Motor neuron (in vitro differentiated cells): ENCODE results near the gene ZWILCH. TPM values are rescaled to one million over a fixed set of nuclear protein-coding genes. Genes with fewer than 3 reads are reported as not detected.

Source experiments
- ATAC-seq, 8 experiments: fragments of 200-7000 bp; cut with Tn5 transposase; replicated peaks in 6 of 8; 2 replicates each; pipeline ENCODE4 v1.8.0; 2021; ENCODE audit warnings: mild to moderate bottlenecking in 8 of 8, moderate library complexity in 8 of 8
- H3K27ac ChIP-seq, 2 donors: fragments of 250-450 bp; sonication (Bioruptor Pico); 2 replicates each; pipeline ENCODE4 v1.9.0; 2021; ENCODE audit warnings: antibody characterized with exemption in 2 of 2, mild to moderate bottlenecking in 2 of 2, moderate library complexity in 1 of 2
- H3K4me1 ChIP-seq, 2 donors: fragments of 250-450 bp; sonication (Bioruptor Pico); replicated peaks in 1 of 2; 2 replicates each; pipeline ENCODE4 v1.6.1; 2021; ENCODE audit warnings: antibody characterized with exemption in 2 of 2, mild to moderate bottlenecking in 2 of 2, moderate library complexity in 1 of 2
- H3K4me3 ChIP-seq, 5 donors: fragments of 250-450 bp; sonication (Bioruptor Pico); 2 replicates each; pipeline ENCODE4 v1.9.0; 2021; ENCODE audit warnings: antibody characterized with exemption in 5 of 5, mild to moderate bottlenecking in 5 of 5, moderate library complexity in 4 of 5
- WGBS, 10 experiments: fragments of 450-650 bp; shearing (Covaris generic); methylation state at CpG; one replicate each; pipeline ENCODE4 v1.0.0; 2022; 5-methylcytosine and 5-hydroxymethylcytosine counted together
- in situ Hi-C, 9 experiments: fragments of 400-800 bp; cut with MboI; loops; one replicate each; pipeline ENCODE4 v1.15.0; 2021; ENCODE audit warnings: low sequenced_read_pairs in 9 of 9, low pct_unique_long_range_greater_than_20kb in 2 of 9; ENCODE audit not compliant: unreplicated experiment in 9 of 9
- total RNA-seq, 8 experiments: library from RNA; unstranded; fragments of 300-600 nt; gene quantifications; 2 replicates each; pipeline versions ENCODE4 v1.2.3 to v1.2.4, GENCODE V29; 2022

The ZWILCH gene
- total RNA-seq, 8 experiments from 2014 or later: 9.0 to 24.5 (median 18.1) TPM

GRCh38 chr15:66474963-66475362 is 30.2 kb upstream of the ZWILCH start:
- H3K27ac ChIP-seq: no peak overlapping the region
- H3K4me1 ChIP-seq: peaks cover 5 to 10% of the 10 kb centered on the region in 2 donors
- WGBS, 10 experiments: 77 to 100% (median 88%) methylated on average over 1 to 3 of the region's 3 CpGs; no CpG with 5 or more reads in 3 of the 10 experiments
- ATAC-seq: no peak
- H3K4me3 ChIP-seq: no peak overlapping the region
- in situ Hi-C loops: loop anchor here in 1 of 9 experiments (25.0 kb wide), 1 partner anchor 88 kb away; the partner anchor contains the start of gene MAP2K1

GRCh38 chr15:66476535-66476934 is 28.6 kb upstream of the ZWILCH start:
- ATAC-seq: no peak
- peaks cover 5 to 10% of the 10 kb centered on the region in 2 donors for H3K4me1 ChIP-seq
- in situ Hi-C loops: loop anchor here in 1 of 9 experiments (25.0 kb wide), 1 partner anchor 89 kb away; the partner anchor contains the start of gene MAP2K1
- no peak overlapping the region for H3K27ac ChIP-seq
- 20 to 100% (median 90%) methylated on average over 1 to 2 of the region's 4 CpGs; no CpG with 5 or more reads in 5 of the 10 experiments for WGBS, 10 experiments
- no peak overlapping the region for H3K4me3 ChIP-seq

DNA sequence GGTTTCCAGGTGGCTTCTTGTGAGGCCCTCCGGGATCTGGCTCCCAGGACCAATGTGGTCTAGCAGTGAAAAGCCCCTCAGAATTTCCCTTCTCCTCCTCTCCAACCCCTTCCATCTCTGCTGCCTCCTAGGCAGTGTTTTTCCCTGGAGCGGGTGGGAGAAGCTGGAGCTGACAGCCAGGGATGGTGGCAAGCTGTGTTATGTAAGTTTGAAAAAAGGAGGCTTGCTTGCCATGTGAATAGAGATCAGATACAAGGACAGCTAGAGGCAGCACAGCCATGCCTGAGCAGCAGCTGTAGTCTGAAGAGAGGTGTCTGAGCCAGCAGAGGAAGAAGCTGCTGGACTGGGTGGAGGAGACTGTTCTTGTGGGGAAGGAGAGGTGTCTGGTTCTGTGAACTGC is 28.1 kb upstream of the ZWILCH start:
- no peak for ATAC-seq
- 60 to 100% (median 100%) methylated on average over 1 to 2 of the region's 2 CpGs; no CpG with 5 or more reads in 7 of the 10 experiments for WGBS, 10 experiments
- in situ Hi-C loops: loop anchor here in 1 of 9 experiments (25.0 kb wide), 1 partner anchor 90 kb away; the partner anchor contains the start of gene MAP2K1
- H3K27ac ChIP-seq: no peak overlapping the region
- no peak overlapping the region for H3K4me3 ChIP-seq
- peaks cover 5 to 10% of the 10 kb centered on the region in 2 donors for H3K4me1 ChIP-seq

GRCh38 chr15:66480267-66480666 is 24.9 kb upstream of the ZWILCH start:
- Histone ChIP-seq H3K4me1 (no peaks in the 10 kb centered on the region), H3K4me3 (no peak overlapping the region), H3K27ac (no peak overlapping the region)
- no peak for ATAC-seq
- 80 to 100% (median 95%) methylated on average over 2 to 6 of the region's 6 CpGs; no CpG with 5 or more reads in 1 of the 10 experiments for WGBS, 10 experiments
- in situ Hi-C loops: loop anchor here in 1 of 9 experiments (25.0 kb wide), 1 partner anchor 93 kb away; the partner anchor contains the start of gene MAP2K1

DNA sequence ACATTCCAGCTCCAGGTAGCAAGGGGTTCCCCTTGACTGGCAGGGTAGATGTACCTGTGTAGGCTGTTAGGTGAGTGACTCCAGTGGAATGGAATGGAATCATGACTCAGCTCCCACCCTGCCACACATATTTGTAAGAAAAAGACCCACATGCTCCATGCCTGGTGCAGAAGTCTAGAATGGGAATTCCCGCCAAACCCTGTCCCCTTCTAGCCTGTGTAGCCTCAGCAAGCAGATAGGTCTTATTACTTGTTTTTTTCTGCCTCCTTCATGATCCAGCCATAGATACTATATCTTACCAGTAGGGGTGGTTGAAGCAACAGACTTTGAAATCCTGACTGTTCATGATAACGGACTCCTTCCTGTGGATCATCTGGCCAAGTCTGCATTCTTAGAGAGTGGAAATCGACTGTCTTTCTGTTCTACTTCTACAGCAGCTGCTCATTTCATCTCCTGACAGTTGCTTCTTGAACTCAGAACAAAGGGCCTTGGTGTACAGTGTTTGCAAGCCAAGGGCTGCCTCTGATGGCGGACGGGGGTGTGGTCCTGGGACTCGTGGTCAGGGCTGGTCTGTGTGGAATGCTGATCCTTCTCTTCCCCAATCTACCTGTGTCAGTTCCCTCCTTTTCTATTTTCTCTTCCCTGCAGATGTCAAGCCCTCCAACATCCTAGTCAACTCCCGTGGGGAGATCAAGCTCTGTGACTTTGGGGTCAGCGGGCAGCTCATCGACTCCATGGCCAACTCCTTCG is 23.8 kb upstream of the ZWILCH start:
- Histone ChIP-seq H3K27ac (no peak overlapping the region), H3K4me3 (no peak overlapping the region), H3K4me1 (no peaks in the 10 kb centered on the region)
- in situ Hi-C loops: loop anchor here in 1 of 9 experiments (25.0 kb wide), 1 partner anchor 94 kb away; the partner anchor contains the start of gene MAP2K1
- ATAC-seq: no peak
- 73 to 100% (median 98%) methylated on average over 2 to 9 of the region's 10 CpGs; no CpG with 5 or more reads in 4 of the 10 experiments for WGBS, 10 experiments

DNA sequence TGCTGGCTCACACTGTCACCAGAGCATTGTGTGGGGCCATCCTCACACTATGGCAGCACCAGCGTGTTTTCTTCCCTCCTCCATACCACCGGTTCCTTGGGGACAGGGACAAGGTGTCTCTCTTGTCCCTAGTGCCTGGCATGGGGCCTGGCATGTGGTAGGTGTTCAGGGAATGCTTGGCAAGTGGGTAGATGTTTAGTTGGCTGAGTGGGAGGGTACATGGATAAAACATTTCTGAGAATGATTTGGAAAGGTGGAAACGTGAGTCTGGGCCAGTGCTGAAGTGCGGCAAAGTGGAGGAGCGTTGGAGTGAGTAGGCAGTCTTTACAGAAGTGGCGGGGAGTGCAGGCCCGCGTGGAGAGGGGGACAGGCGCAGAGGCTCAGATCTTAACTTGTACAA is 22.6 kb upstream of the ZWILCH start:
- no peaks in the 10 kb centered on the region for H3K4me1 ChIP-seq
- ATAC-seq: no peak
- 85 to 100% (median 92%) methylated on average over 1 to 6 of the region's 9 CpGs; no CpG with 5 or more reads in 1 of the 10 experiments for WGBS, 10 experiments
- H3K4me3 ChIP-seq: no peak overlapping the region
- in situ Hi-C loops: loop anchor here in 1 of 9 experiments (25.0 kb wide), 1 partner anchor 95 kb away; the partner anchor contains the start of gene MAP2K1
- H3K27ac ChIP-seq: no peak overlapping the region

DNA sequence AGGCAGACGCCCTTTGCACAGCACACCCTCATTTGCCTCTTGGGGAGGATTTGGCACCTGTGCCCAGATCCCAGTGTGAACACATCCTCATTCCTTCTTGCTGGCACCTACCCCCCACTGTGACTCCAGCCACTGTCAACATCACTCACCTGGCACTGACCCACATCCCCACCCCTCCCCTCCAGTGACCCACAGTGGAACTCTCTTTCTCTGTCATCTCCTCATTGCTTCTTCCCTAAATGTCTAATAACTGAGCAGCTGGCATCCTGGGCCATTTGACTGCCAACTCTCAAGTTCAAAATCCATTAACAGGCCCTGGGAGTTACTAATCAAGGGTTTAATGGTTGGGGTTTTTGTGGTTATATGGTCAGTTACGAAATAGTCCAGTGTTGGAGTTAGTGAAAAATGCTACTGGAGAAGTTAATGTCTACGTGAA is 22.0 kb upstream of the ZWILCH start:
- no peak overlapping the region for H3K27ac ChIP-seq
- in situ Hi-C loops: loop anchor here in 1 of 9 experiments (25.0 kb wide), 1 partner anchor 96 kb away; the partner anchor contains the start of gene MAP2K1
- 76 to 100% (median 95%) methylated on average over 2 to 3 of the region's 3 CpGs; no CpG with 5 or more reads in 3 of the 10 experiments for WGBS, 10 experiments
- no peak overlapping the region for H3K4me3 ChIP-seq
- no peaks in the 10 kb centered on the region for H3K4me1 ChIP-seq
- ATAC-seq: no peak

- 90 to 100% (median 93%) methylated on average over 1 to 4 of the region's 5 CpGs; no CpG with 5 or more reads in 3 of the 10 experiments for WGBS, 10 experiments
- in situ Hi-C loops: loop anchor here in 1 of 9 experiments (25.0 kb wide), 1 partner anchor 97 kb away; the partner anchor contains the start of gene MAP2K1
- no peak overlapping the region for H3K27ac ChIP-seq
- no peak overlapping the region for H3K4me3 ChIP-seq
- no peaks in the 10 kb centered on the region for H3K4me1 ChIP-seq
- no peak for ATAC-seq
These were observed 20.5 kb upstream of the ZWILCH start for GRCh38 chr15:66484539-66485112.

DNA sequence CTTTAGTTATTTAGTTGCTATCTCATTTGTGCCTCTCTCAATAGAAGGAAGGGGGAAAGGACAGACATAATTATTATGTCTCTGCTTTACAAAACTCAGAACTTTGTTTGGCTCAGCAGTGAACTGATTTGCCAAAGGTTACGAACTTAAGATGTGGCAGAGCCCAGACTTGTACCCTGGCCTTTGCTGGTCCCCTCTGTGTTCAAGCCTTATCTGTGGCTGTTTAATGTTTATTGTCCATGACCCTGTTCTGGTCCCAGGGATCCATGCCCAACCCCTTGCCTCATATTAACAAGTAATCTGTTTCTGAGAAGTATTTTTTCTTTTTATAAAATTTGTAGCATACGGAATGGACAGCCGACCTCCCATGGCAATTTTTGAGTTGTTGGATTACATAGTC is 18.2 kb upstream of the ZWILCH start:
- in situ Hi-C loops: loop anchor here in 1 of 9 experiments (25.0 kb wide), 1 partner anchor 100 kb away; the partner anchor contains the start of gene MAP2K1
- H3K27ac ChIP-seq: no peak overlapping the region
- no peak for ATAC-seq

DNA sequence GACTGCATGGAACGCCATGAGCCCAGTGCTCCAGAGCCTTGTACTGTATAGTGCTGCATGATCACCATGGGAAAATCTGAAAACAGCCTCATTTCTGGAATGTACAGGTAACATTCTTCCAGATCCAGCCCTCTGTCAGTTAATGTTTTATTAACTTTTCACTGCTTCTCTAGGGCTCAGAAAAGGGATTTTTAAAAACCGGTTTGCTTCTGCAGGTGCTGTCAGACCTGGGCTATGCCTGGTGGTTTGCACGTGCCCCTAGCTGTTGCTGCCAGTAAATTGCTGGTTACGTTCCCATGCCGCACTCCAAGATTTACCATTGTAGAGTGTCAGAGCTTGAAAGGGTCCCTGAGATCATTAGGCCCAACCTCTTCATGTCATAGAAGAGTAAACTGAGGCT is 16.6 kb upstream of the ZWILCH start:
- Histone ChIP-seq H3K4me3 (no peak overlapping the region), H3K4me1 (no peaks in the 10 kb centered on the region), H3K27ac (no peak overlapping the region)
- WGBS, 10 experiments: 81 to 100% (median 100%) methylated on average over 1 to 4 of the region's 5 CpGs; no CpG with 5 or more reads in 3 of the 10 experiments
- in situ Hi-C loops: loop anchor here in 1 of 9 experiments (25.0 kb wide), 1 partner anchor 101 kb away; the partner anchor contains the start of gene MAP2K1
- no peak for ATAC-seq

More for the DNA sequence above, 18.2 kb upstream of the ZWILCH start:
- Histone ChIP-seq H3K4me3 (no peak overlapping the region), H3K4me1 (no peaks in the 10 kb centered on the region)
- WGBS, 10 experiments: 96 to 100% (median 100%) methylated on average over 1 to 3 of the region's 3 CpGs; no CpG with 5 or more reads in 5 of the 10 experiments

DNA sequence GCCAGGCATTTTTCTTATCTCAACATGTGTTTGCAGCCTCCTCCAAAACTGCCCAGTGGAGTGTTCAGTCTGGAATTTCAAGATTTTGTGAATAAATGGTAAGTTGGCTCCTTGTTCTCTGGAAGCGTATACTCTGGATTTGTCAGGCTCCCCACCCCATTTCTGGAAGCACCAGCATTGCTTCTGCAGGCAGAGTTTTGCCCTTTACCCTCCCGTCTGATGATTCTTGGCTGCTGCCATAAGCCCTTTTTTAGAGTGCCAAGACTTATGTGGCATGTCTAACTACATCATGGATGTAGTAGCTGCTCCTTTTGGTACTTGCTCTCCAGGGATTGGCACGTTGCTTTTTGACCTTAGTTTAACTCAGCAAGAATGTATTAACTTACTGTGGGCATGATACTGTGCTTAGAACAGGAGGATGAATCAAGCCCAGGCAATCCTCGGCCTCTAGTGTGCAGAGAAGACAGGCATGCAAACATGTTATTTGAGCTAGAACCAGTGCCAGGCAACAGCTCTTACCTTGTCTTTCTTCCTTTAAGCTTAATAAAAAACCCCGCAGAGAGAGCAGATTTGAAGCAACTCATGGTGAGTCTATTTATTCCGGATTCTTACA is 15.8 kb upstream of the ZWILCH start:
- Histone ChIP-seq H3K4me1 (no peaks in the 10 kb centered on the region), H3K4me3 (no peak overlapping the region), H3K27ac (no peak overlapping the region)
- WGBS, 10 experiments: 88 to 100% (median 97%) methylated on average over 1 to 6 of the region's 6 CpGs; no CpG with 5 or more reads in 4 of the 10 experiments
- no peak for ATAC-seq
- in situ Hi-C loops: loop anchor here in 1 of 9 experiments (25.0 kb wide), 1 partner anchor 102 kb away; the partner anchor contains the start of gene MAP2K1

DNA sequence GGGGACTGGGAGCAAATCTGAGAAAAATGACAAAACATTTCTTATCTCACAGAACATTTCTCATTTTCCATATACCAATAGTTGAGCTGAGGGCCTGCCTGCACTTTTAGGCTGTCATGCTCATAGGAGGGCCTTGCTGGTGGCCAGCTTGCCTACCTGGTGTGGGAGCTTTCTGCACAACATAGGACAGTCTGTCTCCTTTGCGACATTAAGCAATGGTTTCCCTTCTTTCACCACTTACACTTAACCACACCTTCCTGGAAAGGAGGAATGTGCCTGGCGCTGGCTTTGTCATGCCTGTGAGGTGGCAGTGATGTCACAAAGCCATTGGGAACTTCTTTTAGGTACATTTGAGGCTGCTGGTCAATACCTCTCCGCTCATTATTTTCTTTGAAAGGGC is 13.3 kb upstream of the ZWILCH start:
- no peak overlapping the region for H3K27ac ChIP-seq
- WGBS, 10 experiments: 93 to 100% (median 100%) methylated on average over 1 to 3 of the region's 3 CpGs; no CpG with 5 or more reads in 1 of the 10 experiments
- H3K4me1 ChIP-seq: peaks cover 5 to 7% of the 10 kb centered on the region in 2 donors
- no peak overlapping the region for H3K4me3 ChIP-seq
- in situ Hi-C loops: loop anchor here in 1 of 9 experiments (25.0 kb wide), 1 partner anchor 105 kb away; the partner anchor contains the start of gene MAP2K1
- ATAC-seq: no peak
